ENCODE results near the gene NRP1.
"Not testable (repeated sequence)": the region's sequence is repeated elsewhere in the genome, so short reads cannot be mapped to it uniquely, and the experiment has no call there.

NRP1 gene

DNA sequence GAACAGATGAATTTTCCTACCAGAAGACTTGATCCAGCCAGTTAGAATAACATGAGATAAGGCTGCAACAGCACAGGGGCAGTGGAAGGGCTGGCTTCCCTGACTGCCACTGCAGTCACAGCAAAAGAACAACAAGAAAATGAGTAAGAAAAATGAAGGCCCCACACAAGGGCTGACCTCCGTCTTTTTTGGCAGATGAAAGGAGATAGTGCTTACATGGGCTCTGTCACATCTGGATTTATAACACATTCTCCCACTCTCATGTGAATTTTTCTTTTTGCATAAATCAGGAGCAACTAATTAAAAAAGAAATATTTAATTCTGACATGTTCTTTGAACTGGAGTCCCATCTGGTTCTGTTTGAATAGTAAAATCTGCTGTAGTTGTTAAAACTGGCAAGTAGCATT, 99.6 kb downstream of the NRP1 start:
- FAIRE-seq, result no peak

DNA sequence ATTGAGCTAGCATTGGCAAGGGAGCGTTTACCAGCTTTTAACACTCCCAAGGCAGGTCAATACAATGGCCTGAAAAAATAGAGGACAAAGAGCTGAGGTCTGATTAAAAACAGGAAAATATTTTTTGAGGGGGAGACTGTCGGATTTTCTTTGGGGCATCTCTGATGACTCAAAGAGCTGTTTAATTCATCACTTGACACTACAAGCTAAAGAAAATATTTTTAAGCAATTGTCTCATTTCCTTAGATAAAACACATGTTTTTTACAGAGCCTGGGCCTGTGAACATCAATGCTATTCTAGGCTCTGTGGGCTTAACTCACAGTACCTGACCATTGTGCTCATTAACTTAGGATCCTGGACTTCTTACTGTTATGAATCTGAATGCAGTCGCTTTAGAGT, 100.8 kb downstream of the NRP1 start:
- no peak for FAIRE-seq

DNA sequence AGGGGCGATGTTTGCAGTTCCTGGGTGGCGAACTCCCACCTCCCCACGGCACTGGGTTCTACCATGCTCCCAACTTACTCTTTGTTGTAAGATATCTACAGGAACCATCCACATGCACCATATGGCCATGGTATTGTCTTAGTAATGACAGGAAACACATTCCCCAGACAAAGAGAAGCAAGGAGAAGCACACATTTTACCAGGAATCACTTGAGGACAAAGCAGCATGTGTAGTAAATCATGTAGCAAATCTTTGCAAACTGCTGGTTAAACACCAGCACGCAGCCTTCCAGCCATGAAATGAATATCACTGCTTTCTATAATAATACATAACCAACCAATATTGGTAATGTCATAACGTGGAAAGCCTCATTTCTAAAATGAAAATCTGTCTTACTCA, 101.2 kb downstream of the NRP1 start:
- FAIRE-seq, result no peak

DNA sequence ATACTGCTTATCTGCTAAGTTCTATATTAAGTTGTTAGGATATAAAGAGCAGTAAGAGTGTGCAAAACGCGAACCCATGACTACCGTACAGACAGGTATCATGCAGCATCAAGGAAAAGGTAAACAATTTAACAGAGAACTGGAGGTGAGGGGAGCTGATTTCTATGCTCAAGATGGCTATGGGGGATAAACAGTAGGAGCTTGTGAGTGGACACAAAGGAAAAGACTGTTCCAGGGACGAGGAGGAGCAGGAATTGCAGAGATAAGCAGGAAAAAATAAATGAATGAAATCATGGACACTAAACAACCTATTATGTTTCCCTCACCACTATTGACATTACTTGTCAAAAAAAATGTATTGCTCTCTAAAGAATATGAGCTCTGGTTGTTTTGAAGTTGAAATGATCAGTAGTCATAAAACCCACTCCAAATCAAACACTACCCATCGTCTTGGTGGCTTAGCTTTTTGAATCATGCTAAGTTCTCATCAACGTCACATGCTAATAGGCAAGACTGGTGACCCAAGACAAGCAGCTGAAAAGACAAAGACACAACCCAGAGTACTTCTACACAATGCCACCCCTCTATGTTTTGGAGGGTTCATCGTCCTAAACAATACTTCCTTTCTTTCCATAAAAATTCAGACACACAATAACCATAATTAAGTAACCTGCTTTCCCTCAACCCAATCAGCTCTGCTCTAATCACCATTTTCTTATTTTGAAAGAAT, 102.7 kb downstream of the NRP1 start:
- FAIRE-seq, result no peak

DNA sequence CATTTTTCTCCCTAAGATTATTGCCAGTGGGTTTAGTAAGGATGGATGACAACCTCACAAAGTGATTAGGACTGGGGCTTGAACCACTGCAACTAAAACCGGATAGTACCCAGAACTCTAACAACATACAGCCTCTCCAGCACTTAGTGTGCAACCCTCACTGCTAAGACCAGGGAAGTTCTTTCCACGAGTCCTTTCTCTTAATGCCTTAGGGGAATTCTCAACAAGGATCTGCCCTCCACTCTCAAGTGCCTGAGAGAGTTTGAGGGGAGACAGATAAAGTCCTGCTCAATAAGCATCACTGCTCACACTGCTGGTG, 104.6 kb downstream of the NRP1 start:
- no peak for FAIRE-seq

DNA sequence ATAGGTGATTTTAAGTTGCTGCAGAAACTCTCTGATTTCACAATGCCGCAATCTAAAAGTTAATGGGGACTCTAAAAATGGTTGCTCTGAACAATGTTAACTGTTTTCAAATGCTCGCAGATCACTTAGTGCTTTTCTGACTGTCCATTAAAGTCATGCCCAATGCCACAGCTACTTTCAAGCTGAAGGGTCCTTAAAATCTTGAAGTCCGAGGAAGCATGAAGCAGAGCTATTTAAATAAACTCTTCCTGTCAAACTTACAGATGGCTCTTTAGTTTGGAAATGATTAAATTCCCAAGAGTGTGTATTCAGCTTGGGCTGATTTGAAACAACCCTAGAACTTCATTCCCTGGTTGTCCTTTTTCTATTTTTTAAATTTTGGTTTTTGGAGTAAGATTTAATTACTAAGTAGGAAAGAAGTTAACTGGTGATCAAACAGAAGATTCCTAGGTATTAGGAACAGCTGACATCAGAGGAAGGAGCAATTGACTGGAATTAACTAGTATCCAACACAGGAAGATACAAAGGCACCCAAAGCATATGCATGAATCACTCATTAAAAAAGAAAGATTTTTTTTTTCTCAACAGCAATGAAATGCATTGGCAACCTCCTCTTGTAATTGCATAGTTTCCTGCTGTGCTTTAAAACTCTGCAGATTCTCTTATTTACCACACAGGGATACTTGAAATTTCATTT, 105.1 kb downstream of the NRP1 start:
- no peak for FAIRE-seq

DNA sequence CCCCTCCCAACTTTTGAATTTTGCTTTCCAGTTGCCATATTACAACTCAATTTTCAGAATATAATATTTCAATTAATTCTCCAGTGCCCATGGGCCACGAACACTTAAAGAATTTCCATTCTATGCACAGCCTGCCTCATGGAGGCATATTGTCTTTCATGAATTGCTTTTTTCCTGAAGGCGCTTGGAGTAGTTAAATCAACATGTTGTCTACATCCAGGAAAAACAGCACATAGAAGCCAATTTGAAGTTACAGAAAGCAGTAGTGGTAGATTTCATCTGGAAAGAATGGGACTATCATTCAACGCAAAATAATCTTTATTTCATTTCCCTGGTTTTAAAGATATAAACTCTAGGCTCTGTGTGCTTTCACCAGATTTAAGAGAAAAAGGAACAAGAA, 106.0 kb downstream of the NRP1 start:
- no peak for FAIRE-seq

DNA sequence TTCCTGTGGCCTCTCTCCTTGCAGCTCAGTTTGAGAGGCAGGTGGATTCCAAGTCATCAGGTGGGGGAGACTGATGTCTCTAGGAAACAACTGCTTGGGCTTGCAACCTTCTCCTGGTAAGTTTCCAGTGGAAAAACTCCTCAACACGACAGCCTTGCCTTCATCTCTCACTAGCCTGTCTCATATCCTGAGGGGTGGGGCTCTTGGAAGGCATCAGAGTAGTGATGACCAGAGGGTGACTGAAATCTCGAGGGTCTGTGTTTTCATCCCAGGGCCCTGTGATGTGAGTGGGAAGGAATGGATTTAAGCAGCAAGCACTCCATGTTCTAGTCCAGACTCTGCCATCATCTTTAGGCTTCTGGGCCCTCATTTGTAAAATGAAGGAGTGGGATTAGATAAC, 107.0 kb downstream of the NRP1 start:
- FAIRE-seq, result no peak

DNA sequence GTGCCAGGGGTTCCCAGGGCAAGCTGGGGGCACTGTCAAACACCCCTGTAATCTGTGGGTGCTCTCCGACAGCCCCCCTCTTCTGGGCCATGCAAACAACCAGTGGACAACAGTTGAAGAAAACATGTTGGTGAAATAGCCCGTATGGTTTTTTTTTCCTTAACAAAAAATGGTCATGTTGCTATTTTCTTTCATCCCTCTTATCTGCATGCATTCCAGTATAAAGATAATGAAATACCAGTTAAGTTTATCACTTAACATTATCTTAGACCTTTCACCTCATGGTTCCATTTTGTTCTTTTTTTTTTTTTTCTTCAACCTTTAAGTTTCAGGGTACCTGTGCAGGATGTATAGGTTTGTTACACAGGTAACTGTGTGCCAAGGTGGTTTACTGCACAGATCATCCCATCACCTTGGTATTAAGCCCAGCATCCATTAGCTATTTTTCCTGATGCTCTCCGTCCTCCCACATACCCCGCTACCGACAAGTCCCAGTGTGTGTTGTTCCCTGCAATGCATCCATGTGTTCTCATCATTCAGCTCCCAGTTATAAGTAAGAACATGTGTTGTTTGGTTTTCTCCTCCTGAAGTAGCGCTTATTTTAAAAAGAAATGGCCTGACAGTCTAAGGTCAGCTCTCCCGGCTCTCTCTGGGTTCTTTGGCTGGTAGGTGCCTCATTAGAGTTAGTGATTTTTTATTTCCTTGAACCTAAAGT, 110.1 kb downstream of the NRP1 start:
- FAIRE-seq, result no peak

DNA sequence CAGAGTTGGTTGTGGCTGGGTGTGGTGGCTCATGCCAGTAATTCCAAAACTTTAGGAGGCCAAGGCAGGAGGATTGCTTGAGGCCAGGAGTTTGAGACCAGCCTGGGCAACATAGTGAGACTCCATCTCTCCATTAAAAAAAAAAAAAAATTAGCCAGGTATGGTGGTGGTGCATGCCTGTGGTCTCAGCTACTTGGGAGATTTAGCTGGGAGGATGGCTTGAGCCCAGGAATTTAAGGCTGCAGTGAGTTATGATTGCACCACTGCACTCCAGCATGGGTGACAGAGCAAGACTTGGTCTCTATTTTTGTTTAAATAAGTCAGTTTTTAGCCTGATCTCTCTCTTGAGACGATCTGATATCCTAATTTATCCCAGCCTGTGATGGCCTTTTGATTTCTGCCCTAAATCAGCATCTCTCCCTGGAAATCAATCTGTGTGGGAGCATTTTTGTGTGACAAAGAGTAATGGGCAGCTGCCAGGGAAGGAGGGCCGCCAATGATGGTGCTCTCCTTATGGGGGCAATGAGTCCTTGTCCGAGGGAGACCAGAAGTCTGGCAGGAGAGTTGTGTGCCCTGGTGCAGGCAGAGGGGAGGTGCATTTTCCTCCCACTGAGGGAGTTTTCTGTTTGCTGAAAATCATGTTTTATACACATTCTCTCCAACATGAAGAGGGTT, 111.0 kb downstream of the NRP1 start:
- no peak for FAIRE-seq

DNA sequence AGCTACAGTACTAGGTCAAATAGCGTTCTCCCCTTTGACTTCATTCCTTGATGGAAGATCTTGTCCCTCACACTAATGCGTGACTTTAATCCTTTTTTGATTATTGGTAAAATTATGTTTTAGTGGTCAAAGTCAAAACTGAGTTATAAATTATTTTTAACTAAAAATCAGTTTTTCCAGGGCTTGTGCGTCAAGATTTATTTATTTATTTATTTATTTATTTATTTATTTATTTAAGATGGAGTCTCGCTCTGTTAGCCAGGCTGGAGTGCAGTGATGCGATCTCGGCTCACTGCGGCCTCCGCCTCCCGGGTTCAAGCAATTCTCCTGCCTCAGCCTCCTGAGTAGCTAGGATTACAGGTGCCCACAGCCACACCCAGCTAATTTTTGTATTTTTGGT, 112.2 kb downstream of the NRP1 start:
- FAIRE-seq, result not testable (repeated sequence)

DNA sequence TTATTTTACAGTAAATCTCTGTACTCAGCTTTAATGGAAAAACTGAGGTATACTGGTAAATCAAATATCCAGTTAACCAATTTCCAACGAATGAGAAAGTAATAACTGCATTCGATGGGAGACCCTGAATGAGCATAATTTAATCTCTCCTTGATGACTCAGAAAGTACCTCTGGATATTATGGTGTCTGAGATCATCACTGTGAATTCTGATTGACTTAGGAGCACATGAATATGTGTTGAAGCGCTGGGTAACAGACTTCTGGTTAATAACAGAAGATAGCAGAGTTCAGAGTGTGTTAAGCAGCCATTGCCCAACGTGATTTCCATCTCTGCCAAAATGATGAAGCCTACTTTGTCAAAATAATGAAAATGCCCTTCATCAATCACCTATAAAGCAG, 116.6 kb downstream of the NRP1 start:
- FAIRE-seq, result no peak

DNA sequence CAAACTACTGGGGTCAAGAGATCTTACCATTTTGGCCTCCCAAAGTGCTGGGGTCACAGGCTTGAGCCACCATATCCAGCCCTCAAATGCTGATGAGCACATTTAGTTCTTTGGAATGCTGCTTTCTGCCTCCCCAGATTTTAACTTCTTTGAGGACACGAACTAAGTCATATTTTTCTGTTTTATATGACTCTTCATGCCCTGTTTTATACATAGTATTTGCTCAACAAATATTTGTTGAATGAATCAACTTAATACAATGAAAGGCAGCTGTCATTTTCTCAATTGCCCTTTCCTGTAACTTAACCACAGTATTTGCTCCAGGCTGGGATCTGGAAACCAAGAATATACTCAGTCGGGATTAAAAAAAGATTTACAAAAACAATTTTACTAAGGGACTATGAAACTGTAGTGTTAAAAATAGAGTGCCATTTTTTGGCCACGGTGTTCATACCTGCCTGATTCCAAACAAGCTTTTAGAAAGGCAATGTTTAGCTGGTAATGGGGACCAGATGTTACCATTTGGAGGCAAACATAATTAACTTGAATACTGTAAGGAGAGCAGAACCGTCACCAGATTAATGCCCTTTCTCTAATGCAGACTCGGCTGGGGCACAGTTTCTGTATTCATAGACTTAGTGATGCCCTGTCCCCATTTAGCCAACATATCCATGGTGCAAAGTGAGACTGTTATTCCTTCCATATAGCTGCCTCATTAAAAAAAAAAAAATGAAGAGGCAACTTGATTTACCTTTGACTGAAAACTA, 117.6 kb downstream of the NRP1 start:
- FAIRE-seq, result no peak

DNA sequence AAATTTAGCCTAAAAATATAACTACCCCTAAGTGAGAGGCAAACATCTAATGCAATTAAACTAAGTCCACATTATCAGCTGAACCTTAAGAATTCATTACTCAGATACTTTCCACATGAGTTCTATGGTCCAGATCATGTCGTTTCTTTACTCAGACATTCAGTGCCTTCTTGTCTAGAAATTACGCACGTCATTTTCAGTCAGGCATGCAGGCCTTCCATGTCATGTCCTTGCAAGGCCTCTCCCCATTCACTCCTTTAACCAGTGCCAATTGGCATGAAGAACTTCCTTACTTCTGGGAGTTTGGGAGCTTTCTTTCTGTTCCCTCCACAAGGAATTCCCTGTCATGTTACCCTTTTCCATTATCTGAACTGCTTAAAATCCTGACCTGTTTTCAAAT, 118.8 kb downstream of the NRP1 start:
- FAIRE-seq, result no peak

DNA sequence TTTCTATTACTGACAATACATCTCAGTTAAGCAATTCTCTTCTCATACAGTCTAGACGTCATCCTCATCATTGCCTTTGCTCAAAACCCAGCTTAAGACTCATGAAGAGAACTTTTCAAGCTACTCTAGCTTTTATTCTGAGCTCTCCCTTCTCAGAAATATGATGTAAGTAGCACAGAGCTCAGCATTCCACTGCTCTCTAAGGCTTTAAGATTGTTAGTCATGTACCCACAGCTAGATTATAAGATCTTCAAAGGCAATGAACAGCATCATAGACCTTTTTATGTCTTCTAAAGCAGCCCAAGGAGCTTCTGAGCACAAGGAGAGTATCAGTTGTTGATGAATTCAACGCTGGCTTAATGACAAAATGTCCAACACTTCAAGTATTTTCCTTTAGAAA, 119.3 kb downstream of the NRP1 start:
- no peak for FAIRE-seq

DNA sequence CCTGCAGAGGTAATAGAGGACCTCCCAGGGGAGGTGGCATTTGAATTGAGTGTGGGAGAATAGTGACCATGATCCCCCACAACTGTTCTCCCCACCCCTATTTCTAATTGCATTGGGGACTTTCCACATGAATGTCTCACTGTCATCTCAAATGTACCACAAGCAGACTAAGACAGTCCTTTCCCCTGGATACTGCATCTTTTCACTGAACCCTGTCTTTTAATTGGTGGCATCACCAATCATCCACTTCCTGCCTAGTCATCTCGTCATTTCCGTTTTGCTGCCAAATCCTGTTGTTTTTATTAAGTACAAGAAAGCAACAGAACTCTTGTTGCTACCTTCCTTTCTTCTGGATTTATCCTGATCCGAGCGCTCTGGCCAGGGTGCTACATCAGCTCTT, 120.3 kb downstream of the NRP1 start:
- FAIRE-seq, result no peak

DNA sequence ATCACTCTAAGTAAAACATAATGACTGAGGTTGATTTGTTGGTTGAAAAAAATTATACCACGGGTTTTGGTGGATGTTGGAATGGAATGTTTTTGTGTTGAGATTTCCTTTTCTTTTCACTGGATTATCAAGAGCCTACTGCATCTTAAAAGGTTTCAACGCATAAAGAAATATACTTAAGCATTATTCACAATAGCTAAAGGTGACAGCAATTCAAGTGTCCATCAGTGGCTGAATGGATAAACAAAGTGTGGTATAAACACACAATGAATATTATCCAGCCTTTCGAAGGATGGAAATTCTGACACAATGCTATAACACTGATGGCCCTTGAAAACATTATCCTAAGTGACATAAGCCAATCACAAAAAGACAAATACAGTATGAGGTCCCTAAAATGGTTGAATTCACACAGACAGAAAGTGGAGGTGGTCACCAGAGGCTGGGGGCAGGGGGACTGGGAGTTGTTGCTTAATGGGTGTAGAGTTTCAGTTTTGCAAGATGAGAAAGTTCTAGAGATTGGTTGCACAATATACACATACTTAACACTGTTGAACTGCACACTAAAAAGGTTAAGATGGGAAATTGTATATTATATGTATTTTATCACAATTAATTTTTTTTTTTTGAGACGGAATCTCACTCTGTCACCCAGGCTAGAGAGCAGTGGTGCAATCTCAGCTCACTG, 122.3 kb downstream of the NRP1 start:
- no peak for FAIRE-seq

DNA sequence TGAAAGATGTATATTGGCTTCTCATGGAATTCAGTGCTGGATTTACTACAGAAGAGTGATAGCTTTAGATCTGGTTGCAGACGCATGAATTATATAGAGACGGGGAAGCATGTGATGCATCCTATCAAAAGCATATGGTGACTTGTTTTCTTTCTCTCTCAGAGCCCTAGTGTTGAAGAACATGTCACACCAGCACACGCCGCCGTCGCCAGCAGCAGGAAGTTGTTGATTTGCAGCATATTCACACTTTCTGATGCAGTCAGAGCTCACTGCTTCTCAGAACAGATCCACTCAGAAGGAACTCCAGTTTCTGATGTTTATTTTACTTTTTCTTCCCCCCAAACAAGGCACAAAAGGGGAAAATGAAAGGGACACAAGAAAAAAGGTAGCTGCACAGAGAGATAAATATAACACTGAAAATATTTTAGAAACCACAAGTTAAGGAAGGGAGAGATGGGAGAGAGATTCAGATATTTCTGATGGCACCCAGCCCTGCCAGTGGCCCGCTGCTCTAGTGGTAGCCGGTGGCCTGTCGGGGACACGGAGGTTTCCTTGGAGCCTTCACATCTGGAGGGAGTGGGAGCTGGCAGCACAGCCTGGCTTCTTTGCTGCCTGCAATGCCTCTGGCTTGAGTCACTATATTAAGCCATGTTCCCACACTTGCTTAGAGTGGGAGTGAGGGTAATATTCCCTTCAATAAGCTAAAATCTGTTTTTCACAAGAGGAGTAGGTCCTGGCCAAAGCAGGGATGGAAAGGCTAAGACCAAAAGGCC, 123.2 kb downstream of the NRP1 start:
- no peak for FAIRE-seq

DNA sequence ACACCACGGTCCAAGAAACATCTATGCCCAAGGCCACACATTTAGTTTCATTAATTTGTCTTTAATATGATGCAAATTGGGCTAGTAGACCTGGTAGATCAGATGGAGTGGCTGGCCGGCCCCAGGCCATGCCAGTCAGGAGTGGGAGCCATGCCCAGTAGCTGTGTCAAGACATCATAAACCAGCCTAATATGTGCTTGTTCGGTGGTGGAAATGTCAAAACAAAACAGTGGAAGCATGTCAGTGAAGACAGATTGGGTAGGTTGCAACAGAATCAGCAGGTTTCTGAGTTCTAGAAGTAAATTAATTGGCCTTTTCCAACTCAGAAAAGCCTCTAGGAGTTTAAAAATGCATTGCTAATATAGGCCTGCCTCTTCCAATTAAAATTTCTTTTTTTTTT, 124.7 kb downstream of the NRP1 start:
- FAIRE-seq, result no peak

DNA sequence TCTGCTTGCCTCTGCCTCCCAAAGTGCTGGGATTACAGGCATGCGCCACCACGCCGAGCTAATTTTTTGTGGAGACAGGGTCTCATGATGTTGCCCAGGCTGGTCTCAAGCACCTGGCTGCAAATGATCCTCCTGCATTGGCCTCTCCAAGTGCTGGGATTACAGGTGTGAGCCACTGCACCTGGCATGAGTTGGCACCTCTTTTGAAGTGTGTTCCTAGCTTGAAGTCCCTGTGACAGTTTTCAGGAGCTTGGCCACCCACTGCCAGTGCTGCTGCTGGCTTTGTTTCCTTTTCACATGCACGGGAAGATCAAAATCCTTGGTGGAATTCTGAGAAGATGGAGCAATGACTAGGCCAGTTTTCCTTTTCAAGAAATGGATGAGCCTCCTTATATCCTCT, 126.3 kb downstream of the NRP1 start:
- no peak for FAIRE-seq

DNA sequence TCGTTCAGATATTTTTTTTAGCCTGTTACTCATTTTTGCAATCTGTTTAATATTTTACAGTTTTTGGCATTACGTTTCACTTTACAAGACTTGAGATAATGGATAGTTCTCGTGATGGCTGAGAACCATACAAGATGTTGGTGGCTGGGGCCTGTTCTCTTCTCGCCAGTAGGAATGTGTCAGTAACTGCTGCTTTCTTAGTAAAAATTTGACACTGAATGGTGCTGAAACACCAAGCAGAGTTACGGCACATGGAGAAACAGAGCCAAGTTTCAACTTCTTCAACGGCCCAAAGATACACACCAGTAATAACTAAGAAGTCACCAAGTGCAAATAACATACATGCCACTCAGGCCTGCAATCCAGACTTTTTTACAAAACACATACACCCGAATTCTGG, 130.4 kb downstream of the NRP1 start:
- FAIRE-seq, result no peak

DNA sequence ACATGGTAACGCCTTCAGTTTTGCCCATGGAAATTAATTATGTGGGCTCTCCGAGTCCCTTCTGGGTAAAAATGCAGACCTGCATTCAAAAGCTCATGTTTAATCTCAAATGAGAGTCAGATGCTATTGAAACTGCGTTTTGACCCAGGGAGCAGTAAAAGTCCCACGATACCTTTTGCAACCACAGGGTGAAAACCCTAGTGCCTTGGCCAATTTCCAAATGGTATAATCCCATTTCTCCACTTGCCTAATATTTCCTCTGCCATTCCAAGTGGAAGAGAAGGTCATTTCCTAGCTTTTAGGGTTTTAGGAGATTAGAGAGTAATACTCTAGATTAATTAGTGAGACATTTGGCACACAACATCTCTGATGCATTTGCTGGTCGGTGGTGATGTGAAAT, 132.5 kb downstream of the NRP1 start:
- no peak for FAIRE-seq
